Suppressor macrophage treated with lipopolysaccharide for 1 hour (primary cell): ENCODE measurements around the gene MED26.
"Not testable (repeated sequence)": the region's sequence is repeated elsewhere in the genome, so short reads cannot be mapped to it uniquely, and the experiment has no call there.

Source experiments
- DNase-seq, 3 donors: peaks; one replicate each; pipeline ENCODE4 v3.0.0-alpha.2; 2020 to 2022

Gene MED26

DNA sequence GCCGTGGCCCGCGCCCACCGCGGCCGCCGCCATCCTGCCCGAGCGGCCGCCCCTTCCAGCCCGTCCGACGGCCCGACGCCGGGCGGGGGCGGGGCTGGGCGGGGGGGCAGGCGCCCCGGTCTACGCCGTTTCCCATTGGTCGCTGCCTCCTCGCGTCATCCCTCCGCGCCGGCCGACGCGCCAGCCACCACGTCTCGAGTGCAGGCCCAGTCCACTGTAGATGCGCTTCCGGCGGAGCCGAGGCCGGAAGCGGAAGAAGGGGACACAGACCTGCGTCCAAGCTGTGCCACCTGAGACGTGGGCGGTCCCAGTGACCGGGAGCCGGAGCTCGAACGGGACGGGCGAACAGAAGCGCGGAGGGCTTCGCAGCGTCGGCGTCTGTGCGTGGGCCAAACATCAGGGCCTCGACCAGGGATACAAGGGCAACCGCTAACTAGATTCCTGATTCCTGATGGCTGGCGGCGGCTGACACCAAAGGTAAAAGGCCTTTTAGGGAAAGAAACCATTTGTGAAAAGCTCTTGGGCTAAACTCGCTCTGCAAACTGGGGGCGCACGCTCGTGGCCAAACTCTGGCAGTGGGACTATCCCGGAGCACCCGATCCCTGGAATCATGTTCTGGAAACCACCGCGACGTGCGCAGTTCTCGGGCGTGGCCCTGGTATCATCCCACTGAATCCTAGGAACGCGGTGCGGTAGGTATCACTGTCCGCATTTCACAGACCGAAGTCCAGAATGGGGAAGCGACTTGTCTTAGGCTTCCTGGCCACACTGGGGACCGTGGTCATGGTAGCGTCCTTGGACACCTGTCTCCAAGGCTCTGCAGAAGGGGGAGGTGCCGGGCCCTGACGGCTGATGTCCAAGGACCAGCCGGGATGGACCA is 55.4 kb downstream of the MED26 start, which contains the start of gene SLC35E1:
Gene SLC35E1 (minus strand): TSS at position 84 of the 880 bp plus-strand sequence. CDS start 51 bp downstream, at position 33.
- peak; percentile 97 to 98 (median 97) for DNase-seq

GRCh38 chr19:16571822-16572331 is 56.1 kb downstream of the MED26 start:
- peak in 2 of 3 donors; percentile 16 to 32 for DNase-seq

- DNase-seq = peak; percentile 68 to 77 (median 71)
Observed at GRCh38 chr19:16571283-16571682, 56.7 kb downstream of the MED26 start.

DNA sequence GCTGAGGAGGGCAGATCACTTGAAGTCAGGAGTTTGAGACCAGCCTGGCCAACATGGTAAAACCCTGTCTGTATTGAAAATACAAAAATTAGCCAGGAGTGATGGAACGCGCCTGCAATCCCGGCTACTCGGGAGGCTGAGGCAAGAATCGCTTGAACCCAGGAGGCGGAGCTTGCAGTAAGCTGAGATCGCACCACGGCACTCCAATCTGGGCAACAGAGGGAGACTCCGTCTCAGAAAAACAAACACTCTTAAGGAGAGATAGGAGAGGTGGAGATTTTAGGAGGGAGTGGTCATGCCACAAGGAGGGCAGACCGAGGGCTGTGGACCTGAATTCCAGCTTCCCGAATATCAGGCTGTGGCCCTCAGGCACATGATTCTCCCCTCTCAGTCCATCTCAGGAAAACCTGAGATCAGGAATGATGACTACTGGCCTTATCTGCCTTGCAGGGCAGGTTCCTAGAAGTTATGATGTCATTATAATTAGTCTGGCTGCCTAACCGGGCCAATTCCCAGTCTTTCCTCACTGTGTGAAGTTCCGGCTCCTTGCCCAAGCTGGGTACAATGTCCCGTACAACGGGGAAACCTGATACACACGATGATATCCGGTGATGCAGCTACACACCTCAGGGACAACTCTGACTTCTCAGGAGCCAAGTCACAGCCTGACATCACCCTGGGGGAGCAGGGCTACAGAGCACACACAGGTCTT is 58.2 kb downstream of the MED26 start:
- DNase-seq = no peak

GRCh38 chr19:16566702-16567101 is 61.3 kb downstream of the MED26 start:
- DNase-seq = no peak

DNA sequence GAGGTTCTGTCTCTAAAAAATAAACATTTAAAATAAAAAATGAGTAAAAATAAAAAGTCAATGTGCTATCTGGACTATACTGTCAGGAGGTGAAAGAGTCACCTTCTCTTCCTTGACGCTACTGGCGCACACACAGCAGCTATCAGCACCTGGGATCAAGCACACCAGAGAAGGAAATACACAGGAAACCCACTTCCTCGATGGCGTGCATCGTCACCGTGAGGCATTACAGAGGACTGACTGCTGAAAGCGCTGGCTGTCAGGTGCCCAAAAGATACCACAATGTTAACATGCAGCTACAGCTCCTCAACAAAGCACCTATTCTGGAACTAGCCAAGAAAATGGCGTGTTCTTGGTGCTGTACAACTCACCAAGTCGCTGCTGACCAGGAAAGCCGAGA is 61.8 kb downstream of the MED26 start:
- DNase-seq = no peak

DNA sequence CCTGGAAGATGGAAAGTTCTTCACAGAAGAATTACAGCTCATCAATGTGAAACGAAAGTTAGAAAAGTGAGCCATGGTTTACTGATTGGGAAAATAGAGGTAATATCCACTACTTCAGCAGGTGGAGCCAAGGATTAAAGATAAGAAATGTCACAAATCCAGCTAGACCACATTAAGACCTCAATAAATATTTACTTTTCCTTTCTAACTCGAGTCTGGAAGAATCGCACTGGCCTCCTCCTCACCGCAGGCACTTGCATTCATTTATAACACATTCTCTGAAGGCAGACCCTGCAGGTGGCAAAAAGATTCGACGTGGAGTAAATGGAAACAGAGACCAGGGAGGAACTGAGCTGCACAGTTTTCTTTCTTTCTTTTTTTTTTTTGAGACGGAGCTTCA is 63.2 kb downstream of the MED26 start:
- DNase-seq = no peak

- DNase-seq = no peak
Observed at GRCh38 chr19:16562608-16563025, 65.4 kb downstream of the MED26 start.

GRCh38 chr19:16561382-16561781 is 66.6 kb downstream of the MED26 start:
- no peak for DNase-seq

DNA sequence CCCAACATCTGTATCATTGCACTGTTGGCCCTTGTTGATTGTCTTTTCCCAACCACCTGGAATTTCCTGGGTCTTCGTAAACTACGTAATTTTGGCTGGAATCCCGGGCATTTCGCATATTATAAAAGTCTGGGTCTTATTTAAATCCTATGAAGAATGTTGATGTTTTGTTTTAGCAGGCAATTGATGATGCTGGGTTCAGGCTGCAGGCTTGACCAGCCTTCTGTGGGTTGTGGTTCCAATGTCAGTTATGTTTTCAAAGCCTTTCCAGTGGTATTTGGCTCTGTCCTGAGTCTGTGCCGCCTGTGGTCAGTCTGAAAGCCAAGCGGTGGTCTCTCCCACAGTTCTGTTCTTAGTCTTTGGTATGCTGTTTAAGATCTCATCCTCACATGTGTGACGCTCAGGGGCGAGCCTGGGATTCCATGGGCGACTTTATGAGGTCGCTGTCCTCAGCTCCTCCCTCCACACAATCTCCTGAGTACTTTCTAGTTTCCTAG is 68.2 kb downstream of the MED26 start:
- DNase-seq = no peak

- peak in 1 of 3 donors; percentile 10 for DNase-seq
Observed at GRCh38 chr19:16554776-16555175, 73.2 kb downstream of the MED26 start.

DNA sequence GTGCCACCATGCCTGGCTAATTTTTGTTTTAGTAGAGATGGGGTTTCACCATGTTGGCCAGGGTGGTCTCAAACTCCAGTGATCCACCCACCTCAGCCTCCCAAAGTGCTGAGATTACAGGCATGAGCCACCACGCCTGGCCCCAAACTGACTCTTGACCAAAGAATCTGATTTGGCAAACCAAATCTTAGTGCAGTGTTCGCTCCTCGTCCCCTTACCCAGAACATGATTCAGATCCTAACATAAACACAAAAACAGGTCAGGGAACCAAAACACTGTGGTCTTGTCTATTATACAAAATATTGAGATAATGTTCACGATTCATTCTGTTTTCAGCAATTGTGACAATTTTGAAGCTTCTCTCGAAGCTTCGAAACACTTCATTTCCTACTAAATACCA is 76.1 kb downstream of the MED26 start:
- not testable (repeated sequence) for DNase-seq

DNA sequence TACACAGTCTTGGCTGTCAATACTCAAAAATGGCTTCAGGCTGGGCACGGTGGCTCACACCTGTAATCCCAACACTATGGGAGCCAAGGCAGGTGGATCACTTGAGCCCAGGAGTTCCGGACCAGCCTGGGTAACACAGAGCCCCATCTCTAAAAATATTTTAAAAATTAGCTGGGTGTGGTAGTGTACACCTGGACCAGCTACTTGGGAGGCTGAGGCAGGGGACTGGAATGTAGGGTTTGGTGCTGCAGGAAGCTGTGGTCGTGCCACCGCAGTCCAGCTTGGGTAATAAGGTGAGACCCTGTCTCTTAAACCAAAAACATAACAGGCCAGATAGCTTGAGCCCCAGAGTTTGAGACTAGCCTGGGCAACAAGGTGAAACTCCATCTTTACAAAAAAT is 79.0 kb downstream of the MED26 start:
- DNase-seq = no peak

DNA sequence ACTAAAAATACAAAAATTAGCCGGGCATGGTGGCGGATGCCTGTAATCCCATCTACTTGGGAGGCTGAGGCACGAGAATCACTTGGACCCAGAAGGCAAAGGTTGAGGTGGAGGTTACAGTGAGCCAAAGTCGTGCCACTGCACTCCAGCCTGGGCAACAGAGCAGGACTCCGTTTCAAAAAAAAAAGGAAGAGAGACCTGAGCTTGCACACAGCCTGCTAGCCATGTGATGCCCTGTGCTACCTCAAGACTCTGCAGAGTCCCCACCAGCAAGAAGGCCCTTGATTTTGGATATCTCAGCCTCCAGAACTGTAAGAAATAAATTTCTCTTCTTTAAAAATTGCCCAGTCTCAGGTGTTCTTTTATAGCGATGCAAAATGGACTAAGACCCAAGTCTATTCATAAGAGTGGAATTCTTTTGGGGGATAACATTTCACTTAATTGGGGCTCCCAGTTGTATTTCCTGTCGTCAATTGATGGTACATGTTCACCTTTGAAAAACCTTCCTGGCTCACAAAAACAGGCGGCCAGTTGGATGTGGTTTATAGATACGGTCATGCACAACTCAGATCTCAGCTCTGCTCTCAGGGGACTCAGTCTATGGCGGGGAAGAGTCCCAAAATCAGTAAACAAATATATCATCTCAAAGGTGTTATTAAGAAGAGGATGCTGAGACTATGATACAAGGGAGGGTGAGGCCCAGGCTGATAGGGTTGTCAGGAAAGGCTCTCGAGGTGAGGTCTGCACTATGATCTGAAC is 83.4 kb downstream of the MED26 start:
- DNase-seq = no peak

DNA sequence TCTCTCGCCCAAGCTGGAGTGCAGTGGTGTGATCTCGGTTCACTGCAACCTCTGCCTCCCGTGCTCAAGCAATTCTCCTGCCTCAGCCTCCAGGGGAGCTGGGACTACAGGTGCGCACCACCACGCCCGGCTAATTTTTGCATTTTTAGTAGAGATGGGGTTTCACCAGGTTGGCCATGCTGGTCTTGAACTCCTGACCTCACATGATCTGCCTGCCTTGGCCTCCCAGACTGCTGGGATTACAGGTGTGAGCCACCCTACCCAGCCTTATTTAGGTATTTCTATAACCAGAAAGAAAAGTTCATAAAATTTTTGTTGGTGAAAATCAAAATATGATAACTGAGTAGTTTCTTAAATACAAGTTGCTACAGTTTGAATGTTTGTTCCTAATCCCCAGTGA is 84.3 kb downstream of the MED26 start:
- not testable (repeated sequence) for DNase-seq

DNA sequence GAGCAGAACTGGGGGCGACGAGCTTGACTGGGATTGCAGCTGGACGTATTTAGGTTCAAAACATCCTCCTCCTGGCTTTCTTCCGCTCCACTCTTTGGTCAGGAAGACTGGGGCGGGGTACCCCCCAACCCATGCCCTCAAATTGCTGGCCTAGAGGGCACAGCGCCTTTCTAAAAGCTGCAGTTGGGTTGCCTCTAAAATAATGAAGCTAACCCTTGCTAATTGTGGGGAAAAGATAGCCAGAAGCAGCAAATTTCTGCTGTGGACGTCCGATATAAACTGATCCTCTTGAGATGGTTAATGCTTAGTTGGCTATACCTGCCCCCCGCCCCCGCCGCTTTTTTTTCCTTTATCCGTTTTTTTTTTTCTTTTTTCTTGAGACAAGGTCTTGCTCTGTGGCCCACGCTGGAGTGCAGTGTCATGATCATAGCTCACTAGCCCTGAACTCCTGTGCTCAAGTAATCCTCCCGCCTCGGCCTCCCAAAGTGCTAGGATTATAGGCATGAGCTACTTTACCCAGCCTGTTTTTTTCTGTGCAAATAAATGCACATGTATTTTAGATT is 85.0 kb downstream of the MED26 start:
- DNase-seq = peak in 2 of 3 donors; percentile 13 to 25

- DNase-seq = peak; percentile 98
Observed at GRCh38 chr19:16542045-16542909, 85.7 kb downstream of the MED26 start, which contains the start of gene CHERP. CHERP (minus strand) TSS chr19:16542437; CDS start chr19:16542378, 59 bp downstream.

DNA sequence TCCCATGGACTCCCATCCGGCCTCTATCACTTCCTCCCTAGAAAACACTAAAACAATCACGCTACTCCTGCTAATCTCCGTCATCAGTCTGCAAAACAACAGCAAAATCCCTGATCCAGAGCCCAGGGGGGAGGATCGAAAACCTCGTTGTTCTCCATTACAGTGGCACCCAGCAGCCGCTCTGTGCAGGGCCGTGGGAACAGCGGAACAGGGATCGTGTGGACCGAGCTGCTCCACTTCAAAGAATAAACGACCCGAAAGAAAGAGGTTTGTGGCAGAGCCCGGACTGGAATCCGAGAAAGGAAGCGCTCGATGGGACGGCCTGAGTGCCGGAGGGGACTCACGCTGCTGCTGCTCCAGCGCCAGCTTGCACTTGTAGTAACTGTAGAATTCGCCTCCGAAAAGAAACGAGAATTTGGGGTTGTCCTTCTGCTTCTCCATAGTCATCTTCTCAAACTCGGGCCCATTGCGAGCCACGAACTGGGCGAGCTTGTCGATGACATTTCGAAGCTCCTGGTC is 86.4 kb downstream of the MED26 start:
- peak in 2 of 3 donors; percentile 22 to 35 for DNase-seq

- no peak for DNase-seq
Observed at GRCh38 chr19:16540948-16541347, 87.1 kb downstream of the MED26 start.

GRCh38 chr19:16537111-16537510 is 90.9 kb downstream of the MED26 start:
- no peak for DNase-seq

DNA sequence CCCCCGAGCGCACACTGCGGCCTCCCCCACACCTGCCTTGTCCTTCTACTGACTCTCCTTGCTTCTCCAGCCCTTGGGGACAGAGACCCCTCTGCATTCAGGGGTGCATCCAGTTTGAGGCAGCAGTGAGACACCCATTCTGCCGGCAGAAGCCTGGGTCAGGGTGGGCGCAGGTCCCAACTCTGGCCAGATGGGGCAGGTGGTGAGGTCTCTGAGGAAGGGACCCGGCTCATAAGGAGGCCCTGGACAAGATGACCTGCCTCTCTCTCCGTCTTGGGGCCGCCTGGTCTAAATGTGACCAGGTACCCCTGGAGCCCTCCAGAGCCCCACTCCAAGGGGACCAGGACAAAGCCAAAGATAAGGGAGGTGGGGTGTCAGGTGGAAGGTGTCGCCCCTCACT is 91.9 kb downstream of the MED26 start:
- DNase-seq = no peak
